OCI-LY7 (cell line): ENCODE data around the gene CABP4.

Experiments used
- EZH2phosphoT487 ChIP-seq: fragments of 200-600 bp; sonication (generic); IDR thresholded peaks from 2 replicates; pipeline ENCODE4 v1.6.1; 2018; ENCODE audit warnings: low read depth, borderline replicate concordance, mild to moderate bottlenecking, mixed run types, antibody characterized with exemption, low read length, moderate library complexity, mixed read lengths
- TF ChIP-seq, protein P1 (sequence below): fragments of 200-600 bp; sonication (generic); conservative IDR thresholded peaks from 2 replicates; pipeline ENCODE4 v1.5.1; 2014; ENCODE audit warnings: mild to moderate bottlenecking, antibody characterized with exemption, low read length, moderate library complexity, mixed read lengths

GRCh38 chr11:67449116-67449844 is 5.9 kb upstream of the CABP4 start:
- TF ChIP-seq, protein P1, sequence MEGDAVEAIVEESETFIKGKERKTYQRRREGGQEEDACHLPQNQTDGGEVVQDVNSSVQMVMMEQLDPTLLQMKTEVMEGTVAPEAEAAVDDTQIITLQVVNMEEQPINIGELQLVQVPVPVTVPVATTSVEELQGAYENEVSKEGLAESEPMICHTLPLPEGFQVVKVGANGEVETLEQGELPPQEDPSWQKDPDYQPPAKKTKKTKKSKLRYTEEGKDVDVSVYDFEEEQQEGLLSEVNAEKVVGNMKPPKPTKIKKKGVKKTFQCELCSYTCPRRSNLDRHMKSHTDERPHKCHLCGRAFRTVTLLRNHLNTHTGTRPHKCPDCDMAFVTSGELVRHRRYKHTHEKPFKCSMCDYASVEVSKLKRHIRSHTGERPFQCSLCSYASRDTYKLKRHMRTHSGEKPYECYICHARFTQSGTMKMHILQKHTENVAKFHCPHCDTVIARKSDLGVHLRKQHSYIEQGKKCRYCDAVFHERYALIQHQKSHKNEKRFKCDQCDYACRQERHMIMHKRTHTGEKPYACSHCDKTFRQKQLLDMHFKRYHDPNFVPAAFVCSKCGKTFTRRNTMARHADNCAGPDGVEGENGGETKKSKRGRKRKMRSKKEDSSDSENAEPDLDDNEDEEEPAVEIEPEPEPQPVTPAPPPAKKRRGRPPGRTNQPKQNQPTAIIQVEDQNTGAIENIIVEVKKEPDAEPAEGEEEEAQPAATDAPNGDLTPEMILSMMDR = no peak
- TF ChIP-seq EZH2phosphoT487 = no peak
